Smooth muscle cell of the brain vasculature (primary cell): ENCODE measurements around the gene IDUA.
"Not testable (repeated sequence)": the region's sequence is repeated elsewhere in the genome, so short reads cannot be mapped to it uniquely, and the experiment has no call there.

Experiments
- DNase-seq: peaks from one replicate; pipeline ENCODE4 v3.0.0-alpha.2; 2012; ENCODE audit warnings: low read depth, low spot score

Gene IDUA

DNA sequence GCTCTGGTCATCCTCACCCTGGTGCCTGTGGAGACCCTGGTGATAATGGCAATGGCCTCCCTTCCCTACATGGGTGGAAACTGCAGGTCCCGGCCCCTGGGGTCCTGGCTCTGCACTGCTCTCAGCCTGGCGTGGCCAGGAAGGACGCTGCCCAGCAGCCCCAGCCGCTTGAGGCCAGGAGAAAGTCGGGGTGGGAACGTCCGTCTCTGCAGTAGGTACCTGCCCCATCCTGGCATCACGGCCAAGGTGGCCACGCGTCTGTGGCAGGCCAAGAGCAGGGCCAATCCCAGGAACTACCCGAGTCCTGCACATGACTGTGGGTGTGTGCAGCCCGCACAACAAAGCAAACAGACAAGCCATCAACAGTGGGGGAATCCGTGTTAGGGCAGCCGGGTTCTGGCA, 58.4 kb downstream of the IDUA start:
- DNase-seq: no peak

DNA sequence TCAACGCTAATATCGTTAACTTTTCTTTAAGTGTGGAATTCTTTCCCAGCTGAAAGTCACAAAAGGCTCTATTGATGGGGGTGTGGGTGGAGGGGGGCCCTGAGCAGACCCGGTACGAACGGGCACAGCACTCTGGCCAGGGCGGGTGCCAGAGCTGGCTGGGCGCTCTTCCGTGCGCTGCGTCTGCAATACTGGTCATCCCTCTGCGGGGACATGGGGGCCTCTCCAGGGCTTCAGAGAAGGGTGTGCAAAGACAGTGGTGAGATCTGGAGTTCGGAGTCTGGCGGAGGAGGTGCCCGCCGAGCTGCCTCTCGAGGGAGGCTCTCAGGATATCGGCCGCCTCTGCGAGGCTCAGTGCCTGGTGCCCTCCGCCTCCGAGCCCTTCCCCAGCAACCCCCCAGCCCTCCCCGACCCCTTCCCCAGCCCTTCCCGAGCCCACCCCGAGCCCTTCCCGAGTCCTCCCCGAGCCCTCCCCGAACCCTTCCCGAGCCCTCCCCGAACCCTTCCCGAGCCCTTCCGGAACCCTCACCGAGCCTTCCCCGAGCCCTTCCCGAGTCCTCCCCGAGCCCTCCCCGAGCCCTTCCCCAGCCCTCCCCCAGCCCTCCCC, 58.9 kb downstream of the IDUA start:
- DNase-seq: no peak

DNA sequence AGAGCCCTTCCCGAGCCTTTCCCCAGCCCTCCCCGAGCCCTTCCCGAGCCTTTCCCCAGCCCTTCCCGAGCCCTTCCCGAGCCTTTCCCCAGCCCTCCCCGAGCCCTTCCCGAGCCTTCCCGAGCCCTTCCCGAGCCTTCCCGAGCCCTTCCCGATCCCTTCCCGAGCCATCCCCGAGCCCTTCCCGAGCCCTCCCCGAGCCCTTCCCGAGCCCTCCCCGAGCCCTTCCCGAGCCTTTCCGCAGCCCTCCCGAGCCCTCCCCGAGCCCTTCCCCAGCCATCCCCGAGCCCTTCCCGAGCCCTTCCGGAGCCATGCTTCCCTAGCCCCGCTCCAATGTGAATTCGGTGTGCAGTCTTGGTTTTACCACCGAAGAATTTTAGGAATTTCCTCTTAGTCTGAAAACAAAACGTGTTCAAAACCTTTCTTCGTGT, 59.8 kb downstream of the IDUA start:
- DNase-seq: not testable (repeated sequence)

DNA sequence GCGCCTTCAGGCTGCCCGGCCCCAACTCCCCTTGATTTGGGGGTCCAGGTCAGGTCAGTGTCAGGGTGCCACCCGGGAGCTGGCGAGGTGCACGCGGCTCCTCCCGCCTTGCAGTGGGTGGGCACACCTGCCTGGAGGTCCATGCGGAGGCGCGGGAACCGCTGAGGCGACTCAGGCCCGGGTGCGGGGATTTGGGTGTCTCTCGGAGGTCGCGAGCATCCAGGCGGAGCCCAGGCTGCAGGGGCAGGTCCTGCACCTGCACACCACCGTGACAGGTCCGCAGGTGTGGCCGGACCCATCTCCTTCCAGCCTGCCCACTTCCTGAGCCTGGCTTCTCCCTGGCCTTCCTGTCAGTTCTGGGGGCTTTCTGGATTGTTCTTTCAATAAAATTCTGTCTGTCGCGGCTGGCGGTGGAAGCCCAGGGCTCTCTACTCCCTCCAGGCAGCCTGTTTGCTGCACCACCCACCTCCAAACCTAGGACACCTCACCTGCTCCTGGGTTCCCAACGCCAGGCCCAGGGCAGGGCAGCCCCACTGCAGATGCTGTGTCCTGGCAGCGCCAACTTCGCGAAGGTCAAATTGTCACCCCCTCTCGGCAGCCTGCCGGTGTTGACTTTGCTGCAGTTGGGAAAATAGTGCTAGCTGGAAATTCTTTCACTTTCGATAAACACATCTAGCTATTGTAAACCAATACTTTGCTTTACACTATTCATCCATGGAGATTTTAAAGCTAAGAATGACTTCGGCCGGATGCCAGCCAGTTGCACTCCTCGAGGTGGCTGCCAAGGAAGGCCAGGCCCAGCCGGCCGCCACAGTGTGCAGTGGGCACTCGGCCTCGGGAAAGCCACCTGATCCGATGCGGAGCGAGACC, 60.5 kb downstream of the IDUA start:
- DNase-seq: no peak

DNA sequence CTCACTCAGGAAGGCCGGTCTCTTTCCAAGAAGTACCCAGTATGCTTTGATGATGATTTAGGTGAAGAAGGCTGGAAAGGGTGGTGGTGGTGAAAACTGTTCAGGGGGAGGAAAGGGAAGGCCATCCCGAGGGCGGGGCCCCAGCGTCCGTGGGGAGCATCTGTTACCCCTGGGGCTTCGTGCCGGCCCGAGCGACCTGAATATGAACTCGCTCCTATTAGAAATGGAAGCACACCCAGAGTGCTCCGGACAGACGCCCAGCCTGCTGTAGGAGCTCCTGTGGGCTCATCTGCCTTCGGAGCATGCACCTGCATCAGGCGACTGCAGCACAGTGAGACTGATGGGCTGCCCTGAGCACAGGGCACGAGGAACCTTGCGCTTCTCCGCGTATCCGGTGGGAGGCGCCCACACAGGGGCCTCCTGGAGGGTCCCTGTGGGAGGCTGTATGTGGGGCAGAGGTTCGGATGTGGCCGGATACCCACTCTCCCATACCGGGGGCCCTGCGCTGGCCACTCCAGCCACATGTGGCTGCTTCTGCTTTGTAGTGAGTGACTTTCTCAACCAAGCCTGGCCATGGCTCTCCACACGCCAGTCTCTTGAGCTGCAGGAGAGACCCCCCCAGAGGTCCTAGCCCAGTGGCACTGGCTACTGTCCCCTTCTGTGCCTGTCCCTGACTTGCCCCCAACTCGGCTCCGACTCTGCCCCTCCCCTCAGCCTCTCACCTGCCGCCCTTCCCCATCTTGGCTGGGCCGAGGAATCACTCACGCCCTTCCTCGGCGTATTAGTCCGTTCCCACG, 61.3 kb downstream of the IDUA start:
- DNase-seq: no peak

DNA sequence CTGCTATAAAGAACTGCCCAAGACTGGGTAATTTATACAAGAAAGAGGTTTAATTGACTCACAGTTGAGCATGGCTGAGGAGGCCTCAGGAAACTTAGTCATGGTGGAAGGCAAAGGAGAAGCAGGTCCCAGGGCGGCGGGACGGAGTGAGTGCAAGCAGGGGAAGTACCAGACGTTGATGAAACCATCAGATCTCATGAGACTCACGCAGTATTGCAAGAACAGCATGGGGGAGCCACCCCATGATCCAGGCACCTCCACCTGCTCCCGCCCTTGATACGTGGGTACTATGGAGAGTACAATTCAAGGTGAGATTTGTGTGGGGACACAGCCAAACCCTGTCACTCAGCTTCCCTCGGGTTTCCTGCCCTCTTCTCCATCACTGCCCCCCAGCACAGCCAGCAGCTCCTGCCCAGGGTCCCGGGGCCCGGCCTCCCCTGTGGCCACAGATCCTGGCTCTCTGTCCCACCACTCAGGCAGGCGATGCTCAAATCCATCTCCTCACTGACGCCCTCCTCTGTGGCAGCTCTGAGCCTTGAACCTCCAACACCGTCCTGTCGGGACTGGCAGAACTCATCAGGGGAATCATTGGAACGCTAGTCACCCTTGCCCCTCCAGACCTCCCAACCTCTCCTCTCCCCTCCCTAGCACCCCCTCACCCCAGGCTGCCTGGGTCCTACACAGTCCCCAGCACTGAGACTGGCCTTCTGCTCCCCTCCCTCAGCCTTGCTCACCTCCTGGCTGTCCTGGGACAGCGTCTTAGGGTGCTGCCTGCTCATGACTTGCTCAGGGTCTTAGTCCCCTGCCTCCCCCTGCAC, 62.1 kb downstream of the IDUA start:
- no peak for DNase-seq

DNA sequence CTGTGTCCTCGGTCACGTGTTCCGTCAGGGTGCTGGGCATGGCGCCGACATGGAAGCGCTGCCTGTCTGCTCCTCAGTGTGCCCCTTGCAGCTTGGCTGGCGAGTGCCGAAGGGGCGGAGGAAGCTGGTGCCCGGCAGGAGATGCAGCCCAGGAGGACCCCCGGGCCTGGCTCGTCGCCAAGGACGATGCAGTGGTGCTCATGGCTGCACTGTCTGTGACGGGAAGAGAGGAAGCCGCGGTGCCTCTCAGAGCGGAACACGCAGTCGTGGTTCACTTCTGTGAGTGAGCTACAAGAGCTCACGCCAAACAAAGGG, 62.7 kb downstream of the IDUA start:
- DNase-seq: no peak

DNA sequence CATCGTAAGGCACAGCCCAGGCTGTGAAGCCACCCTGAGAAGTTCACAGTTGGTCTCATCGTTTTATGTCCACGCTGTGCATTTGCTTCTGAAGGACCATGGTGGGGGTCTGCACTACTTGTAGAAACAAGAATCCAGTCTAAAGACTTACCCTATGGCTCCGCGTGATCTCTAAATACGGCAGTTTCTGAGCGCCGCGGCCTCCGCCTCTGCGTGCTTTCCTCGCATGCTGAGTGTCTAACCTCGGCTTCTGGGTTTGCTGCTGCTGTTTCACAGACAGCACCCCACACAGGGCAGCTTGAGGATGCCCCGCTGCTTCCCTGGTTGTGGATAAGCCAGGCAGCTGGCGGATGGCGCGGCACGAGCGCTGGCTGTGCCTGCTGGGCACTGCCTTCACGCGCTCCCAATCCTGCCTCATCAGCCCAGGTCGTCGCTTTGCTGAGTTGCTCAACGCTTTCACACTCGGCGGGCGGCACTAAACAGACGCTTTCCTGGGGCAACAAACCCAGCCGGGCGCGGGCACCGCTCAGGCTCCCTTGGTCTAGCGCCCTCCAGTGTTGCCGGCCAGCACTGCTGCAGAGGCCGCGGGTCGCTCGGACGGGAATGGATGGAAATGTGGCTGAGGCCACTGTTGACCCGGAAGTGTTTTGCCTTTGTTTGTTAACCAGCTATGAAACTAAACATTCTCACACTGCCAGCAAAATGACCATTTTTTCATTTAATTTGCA, 63.8 kb downstream of the IDUA start:
- no peak for DNase-seq

DNA sequence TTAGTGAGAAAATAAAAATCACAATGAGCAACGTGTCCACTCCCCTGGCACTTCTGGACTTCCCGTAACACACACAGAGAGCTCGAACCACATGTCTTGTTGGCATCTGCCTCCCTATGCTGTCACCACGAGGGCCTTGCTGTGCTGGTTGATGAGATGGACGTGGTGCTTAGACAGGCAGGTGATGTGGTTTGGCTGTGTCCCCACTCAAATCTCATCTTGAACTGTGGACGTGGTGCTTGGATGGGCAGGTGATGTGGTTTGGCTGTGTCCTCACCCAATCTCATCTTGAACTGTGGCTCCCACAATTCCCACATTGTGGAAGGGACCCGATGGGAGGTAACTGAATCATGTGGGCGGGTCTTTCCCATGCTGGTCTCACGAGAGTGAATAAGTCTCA, 64.6 kb downstream of the IDUA start:
- no peak for DNase-seq

DNA sequence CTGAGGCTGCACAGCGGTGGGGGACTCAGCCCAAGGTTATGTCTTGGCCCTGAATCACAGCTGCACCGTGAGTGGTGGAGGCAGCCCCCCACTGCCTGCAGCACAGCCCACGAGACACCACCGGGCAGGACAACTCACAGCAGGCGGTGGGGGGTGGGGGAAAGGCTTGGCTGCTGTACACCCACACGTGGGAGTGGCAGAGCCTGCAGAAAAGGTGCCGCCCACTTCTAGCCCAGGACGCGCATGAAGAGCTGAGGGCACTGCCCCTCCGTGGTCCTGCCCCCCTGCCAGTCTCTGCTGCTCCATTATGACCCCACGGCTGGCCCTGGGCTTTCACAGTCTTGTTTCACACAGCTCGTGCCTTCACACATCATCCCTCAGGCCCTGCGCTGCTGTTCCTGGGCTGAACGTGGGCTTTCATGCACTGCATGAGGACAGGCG, 65.4 kb downstream of the IDUA start:
- no peak for DNase-seq

DNA sequence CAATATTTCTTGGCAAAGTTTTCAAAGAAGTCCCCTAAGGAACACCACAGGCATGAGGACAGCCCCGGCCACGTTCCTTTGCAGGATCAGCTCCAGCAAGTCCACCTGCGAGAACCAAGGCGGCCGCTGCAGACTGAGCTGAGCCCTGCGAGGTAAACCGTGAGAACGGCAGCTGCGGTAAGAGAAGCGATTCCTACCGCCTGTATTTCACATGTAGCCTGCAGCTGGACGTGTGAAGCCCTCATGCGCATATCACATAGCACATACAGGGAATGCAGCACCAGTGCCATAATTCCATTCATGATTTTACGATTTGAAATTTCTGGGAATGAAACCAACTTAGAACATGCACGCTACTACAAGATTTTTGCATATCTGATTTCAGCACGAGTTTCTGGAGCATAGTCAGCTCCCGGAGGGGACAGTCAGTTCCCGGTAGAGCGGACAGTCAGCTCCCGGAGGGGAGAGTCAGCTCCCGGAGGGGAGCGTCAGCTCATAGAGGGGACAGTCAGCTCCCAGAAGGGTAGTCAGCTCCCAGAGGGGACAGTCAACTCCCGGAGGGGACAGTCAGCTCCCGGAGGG, 66.3 kb downstream of the IDUA start:
- DNase-seq: no peak

DNA sequence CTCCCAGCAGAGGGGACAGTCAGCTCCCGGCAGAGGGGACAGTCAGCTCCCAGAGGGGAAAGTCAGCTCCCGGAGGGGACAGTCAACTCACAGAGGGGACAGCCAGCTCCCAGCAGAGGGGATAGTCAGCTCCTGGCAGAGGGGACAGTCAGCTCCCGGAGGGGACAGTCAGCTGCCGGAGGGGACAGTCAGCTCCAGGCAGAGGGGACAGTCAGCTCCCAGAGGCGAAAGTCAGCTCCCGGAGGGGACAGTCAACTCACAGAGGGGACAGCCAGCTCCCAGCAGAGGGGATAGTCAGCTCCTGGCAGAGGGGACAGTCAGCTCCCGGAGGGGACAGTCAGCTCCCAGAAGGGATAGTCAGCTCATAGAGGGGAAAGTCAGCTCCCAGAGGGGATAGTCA, 67.0 kb downstream of the IDUA start:
- not testable (repeated sequence) for DNase-seq
